Myocyte (in vitro differentiated cells): ENCODE data around the gene SEZ6. TPM values are rescaled to one million over a fixed set of nuclear protein-coding genes. Genes with fewer than 3 reads are reported as not detected.
"Not testable (repeated sequence)": the region's sequence is repeated elsewhere in the genome, so short reads cannot be mapped to it uniquely, and the experiment has no call there.

Source experiments
- DNase-seq: peaks from one replicate; pipeline ENCODE4 v3.0.0-alpha.2; 2012; ENCODE audit warnings: low read depth
- total RNA-seq: library from RNA; depleted of rRNA; stranded (reverse); fragments of >200 nt; gene quantifications from 2 replicates; pipeline ENCODE4 v1.2.3, GENCODE V29; 2014

SEZ6 gene
- total RNA-seq, 1 donor from 2014 or later: 0.16 TPM

DNA sequence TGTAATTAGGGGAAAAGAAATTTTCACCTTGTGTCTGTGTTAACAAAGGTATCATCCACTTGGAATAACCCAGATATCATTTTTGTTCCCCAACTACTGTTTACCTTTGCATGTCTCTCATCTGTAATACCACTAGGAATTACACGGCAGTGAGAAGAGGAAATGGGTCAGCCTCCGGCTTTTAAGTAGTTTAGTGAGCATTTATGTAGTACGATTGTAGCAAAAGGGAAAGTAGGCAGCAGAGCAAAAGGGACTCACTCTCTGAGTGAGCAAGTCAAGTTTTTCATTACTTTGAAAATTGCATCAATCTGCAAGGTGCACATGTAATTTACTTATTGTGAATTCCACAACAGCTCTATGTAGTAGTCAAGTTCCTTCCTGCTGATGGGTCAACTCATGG lies 65.7 kb downstream of the SEZ6 start:
- no peak for DNase-seq

DNA sequence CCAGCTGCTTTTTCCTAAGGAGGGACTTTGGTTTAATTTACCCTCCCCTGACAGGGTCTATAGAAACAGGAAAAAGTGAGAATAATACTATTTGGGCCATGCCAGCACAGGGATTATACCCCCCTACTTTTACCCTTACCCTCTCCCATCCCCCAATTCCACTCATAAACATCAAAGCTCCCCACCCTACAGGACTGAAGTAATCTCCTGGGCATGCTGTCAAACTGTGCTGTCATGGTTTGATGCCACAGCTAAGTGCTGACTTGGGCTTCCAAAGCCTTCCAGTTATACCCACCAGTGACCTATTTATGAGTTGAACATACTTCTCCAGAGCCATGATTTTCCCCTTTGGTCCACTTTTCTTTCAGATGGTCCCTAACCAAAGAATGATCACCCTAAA lies 67.3 kb downstream of the SEZ6 start:
- DNase-seq: no peak

DNA sequence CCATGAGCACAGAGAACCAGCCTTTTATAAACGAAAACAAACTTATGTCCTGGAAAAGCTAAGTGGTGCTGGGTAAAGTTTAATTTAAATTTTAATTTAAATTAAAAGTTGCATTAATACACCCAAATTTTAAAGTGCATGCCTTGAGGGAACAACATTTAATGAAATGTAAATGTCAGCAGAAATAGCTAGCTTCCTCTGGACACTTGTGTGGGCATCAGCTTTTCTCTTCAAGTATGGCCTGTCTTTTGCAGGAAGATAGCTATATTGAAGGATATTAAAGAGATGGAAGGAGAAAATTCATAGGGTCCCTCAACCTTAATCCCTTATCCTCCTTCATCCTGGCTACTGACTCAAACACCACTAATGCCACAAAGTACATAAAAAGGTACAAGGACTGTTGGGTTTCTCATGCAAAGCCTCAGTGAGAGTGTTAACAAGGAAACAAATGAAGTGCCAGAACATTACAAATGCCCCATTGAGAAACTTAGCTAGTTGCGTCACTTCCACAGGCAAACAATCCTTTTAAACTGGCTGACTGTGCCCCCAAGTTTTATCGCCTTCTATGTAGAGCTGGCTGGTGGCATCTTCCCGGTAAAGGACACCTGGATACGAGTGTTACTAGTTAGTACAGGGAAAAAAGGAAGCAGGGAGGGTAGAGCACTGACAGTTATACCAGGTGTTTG lies 68.6 kb downstream of the SEZ6 start:
- DNase-seq: no peak

DNA sequence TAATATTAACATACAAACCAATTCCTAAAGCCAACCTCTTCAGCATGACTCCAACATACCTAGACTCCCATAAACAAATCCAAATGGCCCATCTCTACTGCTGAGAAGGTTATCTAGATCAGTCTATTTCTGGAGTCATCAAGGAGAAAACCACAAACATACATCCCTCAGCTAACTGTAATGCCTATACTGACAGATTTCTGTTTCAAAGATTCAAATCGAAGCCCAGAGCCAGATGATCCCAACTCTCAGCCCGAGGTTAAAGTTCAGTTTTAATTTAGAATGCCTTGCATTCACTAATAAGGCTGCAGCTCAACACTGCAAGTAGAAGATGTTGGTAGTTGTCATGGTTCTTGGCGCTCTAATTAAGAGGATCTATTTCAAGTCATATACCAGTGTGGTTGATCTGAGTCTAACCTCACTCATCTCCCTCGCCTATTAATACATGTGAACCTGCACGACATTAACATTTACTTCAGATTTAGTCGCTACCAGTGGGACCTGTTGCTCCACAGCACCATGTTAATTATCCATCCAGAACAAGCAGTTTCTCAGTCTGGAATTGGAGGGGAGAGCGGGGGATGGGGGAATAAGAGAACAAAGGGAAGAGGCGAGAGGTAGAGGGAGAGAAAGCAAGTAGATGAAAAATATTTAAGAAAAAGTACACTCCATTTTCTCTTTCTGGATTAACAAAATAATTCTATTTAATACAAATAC lies 69.9 kb downstream of the SEZ6 start:
- DNase-seq: no peak

DNA sequence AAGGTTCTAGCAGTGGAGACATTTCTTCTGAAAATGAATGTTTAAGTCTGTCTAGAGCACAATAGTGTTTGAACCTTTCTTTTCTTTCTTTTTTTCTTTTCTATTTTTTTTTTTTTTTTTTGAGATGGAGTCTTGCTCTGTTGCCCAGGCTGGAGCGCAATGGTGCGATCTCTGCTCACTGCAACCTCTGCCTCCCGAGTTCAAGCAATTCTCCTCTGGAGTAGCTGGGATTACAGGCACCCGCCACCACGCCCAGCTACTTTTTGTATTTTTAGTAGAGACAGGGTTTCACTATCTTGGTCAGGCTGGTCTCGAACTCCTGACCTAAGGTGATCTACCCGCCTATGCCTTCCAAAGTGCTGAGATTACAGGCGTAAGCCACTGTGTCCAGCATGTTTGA lies 71.3 kb downstream of the SEZ6 start:
- DNase-seq: not testable (repeated sequence)

DNA sequence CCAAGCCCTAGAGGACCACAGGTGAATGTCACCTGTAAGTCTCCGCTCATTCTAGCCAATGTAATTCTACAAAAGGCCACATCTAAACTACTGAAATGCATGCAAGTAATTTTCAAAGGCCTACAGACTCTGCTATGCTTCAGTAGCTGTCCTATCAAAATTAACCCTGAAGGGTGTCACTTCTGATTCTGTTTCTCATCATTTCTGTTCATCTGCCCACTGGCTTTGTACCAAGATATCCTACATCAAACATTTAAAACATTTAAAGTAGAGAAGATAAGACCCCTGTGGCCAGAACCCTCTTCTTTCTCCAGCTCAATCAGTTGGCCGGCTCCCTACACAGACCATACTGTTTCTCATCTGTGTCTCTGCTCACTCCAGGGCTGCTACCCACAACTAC lies 76.0 kb downstream of the SEZ6 start:
- no peak for DNase-seq

DNA sequence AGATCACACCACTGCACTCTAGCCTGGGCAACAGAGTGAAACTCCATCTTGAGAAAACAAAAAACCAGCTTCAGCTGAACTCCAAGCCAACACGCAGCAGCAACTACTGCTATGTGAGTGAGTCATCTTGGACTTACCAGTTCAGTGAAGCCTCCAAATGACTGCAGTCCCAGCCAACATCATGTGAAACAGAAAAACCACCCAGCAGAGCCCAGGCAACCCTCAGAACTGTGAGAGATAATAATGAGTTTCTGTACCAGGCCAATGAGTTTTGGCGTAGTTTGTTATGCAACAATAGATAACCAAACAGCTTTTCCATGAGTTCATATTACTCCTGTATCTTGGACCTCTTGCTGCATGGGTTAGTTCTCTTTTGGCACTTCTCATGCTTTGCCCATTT lies 77.8 kb downstream of the SEZ6 start:
- no peak for DNase-seq

DNA sequence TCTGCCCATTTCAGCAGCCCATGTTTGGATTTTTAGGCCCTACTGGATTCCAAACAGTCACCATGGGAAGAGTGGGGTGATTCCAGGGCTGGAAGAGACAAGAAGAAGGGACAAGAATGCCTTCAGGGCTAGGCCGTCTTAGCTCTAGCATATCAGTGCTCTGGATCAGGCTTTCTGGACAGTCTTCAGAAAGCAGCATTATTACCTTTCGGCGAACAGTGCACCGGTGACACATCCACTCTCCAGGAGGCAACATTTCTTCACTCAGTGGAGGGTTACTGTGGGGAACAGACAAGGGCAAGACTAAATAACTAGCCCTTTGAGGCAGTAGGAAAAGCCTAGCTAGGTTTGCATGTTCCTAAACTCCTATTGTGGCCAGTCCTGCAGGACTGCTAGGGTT lies 79.0 kb downstream of the SEZ6 start:
- DNase-seq: no peak

DNA sequence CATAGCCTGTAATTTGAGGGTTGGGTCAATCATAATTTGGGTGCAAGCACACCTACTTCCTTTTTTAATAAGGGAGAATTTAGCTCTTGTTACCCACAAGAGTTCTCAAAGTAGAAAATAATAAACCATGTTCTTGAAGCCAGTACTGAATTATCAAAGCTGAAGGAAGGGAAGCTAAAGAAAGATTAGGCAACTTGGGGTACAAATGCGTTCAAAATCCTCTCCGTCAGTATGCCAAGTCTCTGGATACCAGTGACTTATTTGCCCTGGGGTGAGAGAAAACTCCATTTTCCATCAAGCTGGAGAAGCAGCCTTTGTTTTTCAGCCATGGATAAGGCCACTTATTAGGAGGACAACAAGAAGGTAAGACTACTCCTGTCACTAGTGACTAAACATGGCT lies 79.5 kb downstream of the SEZ6 start:
- DNase-seq: no peak

DNA sequence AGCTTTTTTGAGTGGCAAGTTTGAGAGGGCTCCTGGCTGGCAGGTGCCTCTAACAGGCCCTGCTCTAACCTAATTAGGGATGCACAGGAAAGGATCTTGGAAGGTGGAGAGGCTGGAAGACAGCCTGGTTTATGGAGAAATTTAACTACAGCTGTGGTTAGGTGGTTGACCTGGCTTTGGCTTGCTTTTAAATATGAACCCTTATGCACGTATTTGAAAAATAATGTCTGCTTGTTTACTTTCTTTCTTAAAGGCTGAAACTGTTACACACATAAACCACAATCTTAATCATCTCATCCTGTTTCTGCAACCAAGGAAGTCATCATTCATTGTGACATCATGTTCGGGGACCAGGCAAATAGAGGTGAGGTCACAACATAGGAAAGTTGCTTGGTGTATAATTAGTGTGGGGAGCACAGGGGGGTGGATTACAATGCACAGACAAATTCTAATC lies 79.9 kb downstream of the SEZ6 start:
- peak; percentile 42 for DNase-seq

DNA sequence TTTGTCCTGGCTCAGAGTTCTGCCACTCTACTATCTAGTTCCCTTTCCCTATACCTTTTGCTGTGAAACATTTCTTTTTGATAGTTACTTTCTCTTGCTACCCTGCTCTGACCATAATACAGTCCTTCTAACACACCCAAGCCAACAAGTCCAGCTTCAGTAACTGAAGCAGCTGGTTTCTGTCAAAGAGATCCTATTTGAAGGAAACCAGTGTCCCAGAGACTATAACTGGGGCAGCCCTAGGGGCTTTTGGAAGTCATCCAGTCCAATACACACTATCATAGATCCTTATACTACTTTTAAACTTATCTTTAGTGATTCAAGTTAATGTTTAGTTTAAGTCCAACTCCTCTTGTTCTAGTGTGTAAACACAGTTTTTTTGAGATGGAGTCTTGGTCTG lies 85.6 kb downstream of the SEZ6 start:
- no peak for DNase-seq

DNA sequence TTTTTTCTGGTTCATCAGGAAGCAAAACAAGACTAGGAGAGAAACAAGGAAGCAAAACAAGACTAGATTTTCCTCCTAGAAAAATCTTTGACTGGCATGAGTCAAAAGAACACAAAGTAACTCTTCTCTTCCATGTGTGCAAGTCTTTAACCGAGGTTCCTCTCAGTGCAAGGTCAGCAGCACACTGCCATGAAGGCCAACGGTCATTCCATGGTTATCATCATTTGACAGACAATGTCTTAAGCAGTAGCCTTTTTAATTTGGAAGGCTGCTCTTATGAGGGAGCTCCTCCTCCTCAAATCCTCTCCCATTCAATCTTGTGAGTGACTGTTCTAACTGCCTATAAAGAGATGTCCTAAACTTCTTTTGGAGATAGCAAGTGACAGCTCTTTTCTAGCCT lies 87.5 kb downstream of the SEZ6 start:
- DNase-seq: no peak

DNA sequence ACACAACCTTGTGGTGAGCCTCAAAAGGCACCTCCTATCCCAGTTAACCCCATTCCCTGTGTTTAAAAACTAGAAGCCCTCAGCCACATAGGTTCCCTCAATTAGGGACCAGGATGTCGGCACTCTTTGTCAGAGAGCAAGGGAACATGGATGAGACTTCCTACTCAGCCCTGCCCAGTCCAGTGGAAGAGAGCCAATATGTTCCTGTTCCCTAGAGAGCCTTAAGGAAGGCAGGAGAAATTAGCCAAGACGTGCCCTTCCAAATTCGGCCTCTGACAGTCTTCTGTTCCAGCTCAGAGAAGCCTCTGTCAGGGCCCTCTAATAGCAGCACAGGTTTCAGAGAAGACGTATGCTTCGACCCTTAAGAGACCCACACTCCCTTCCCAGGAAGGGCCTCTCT lies 88.4 kb downstream of the SEZ6 start:
- no peak for DNase-seq

DNA sequence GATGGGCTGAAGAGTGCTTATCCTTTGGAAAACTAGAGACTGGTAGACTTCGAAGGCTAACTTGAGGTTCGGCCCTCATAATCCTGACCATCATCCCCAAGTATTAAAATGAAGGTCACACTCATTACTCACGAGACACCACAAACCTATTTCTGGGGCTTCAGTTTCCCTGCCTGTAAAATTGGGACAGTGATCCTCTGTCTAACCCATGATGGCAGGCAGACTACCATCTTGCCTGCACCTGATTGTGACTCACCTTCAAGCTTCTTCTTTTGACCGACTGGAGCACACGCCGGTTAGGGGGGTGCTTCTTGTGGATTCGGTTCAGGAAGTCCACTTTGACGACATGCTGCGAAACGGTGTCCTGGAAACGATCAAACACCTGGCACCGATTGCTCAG lies 88.8 kb downstream of the SEZ6 start:
- DNase-seq: no peak

DNA sequence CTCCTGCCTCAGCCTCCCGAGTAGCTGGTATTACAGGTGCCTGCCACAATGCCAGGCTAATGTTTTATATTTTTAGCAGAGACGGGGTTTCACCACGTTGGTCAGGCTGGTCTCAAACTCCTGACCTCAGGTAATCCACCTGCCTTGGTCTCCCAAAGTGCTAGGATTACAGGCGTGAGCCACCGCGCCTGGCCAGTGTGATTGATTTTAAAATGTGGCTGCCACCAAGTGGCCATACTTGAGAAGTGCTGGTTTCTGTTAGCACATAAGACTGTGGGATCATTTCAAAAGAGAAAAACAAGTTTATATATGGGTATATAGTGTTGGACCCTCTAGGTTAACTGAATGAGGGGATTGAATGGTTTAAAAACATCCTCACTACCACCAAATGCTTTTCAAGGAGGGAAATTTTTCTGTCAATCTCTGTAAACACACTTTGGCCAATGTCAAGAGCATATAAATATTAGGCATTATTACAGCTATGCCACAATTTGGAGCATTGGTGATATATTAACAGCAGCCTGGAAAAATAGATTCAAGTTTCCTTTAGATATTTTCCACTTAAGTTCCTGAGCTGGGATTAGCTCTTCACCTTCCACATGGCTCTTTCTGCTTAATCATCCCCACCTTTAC lies 89.4 kb downstream of the SEZ6 start:
- peak; percentile 40 for DNase-seq

DNA sequence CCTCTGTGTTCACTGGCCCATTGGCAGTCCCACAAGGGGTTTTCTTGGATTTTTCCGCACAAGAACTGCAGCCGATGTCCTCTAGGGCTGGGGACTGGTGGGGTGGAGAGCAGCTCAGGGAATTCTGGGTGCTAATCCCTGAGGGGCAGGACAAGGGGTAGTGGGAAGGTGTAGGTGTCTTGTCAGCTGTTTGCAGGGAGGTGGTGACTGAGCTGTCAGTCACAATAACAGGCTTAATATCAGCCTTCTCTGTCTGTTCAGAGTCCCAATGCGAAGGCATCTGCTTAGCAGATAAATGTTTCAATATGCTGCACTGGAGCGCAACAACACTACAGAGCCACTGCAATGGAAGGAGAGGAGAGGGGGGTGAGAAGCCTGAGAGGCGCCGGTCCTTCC lies 92.9 kb downstream of the SEZ6 start:
- no peak for DNase-seq

DNA sequence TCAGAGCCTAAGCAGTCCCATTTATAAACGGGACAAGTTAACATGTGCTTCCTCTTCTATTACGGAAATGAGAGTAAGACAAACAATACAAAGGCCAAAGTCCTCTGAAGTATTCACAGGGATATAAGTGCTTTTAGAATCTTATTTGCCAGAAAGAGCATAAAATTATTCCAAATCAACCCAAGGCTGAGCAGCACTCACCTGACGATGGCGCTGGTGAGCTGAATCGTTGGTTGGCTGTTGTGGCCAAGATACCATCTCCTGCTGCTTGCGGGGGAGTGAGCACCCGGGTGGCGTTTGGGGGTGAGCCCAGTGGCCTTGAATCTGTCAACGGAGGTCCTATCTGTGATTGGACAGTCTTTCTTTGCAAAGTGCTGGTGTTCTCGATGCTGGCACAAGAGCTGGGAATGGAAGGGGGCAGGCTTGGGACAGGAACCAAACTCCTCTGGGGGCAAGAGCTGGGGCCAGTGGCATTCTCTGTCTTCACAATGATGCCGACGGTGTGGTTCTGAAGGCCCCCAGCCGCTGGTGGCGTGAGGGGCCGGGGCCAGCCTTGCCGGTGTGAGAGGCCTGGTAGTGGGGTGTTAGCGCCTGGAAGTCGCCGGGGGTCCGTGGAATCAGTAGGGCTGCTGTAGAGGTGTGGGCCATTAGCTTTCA lies 93.4 kb downstream of the SEZ6 start:
- no peak for DNase-seq

DNA sequence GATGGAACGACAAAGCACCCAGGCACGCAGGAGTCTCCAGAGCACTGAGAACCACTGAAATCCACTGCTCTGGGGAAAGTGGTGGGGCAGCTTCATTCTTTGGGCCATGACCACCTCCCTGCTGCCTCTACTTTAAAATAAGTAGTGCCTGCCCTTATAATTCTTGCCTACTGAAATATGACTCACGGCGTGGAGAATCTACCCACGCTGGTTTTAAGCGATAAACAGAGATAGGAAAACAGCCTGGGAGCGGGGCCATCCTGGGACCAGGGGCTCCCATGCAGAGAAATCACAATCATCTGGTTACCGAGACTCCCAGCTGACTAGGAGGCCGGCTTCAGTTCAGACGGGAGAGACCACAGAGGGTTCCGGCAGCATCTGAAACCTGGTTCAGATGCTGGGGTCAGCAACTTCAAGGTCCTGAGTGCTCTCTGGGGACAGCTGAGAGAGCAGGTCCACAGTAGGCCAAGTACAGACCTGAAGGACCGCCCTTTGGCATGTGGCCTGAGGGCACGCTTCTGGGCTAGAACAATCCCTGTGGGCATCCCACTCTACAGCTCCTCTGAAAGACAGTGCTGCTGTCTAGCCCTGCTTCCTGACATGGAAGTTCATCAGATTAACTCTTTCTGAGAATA lies 94.3 kb downstream of the SEZ6 start:
- no peak for DNase-seq

DNA sequence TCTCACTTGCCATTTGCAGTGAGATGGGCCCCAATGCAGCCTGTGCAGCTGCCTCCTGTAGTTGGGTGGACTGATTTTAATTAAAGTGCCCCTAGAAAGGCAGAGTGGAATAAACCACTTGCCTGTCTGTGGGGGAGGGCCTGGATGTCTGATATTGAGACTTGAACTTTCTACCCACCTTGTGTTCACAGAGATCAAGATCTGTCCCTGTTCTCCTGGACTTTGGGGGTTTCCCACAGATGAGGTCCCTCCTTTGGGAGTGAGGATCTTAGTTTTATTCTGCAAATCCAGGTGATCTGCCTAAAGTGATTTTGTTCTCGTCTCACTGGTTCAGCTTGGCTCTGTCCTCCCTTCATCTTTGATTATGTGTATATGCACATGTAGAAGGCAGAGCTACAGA lies 95.3 kb downstream of the SEZ6 start:
- no peak for DNase-seq

DNA sequence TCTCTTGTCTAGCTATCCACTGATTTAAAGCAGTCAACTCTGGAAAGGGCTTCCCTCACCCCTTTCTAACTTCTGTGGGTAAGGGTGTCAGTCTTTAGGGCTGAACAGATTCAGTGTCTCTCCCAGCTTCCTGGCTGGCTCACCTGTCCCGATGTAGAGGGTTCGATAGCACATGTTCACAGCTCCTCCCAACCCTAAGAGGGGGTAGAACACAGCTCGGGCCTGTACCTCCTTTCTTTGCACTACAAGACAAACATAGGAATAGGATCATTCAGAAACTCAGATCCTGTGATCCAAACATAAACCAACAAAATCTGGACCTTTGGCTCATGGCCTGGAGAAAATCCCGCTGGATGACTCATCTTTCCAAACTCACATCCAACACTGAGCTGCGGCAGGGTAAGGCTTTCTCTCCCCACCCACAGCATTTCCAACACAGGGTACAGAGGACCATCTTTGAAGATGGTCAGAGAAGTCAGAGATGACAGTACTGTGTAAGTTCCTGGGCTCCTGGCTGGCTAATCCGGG lies 97.1 kb downstream of the SEZ6 start:
- peak; percentile 74 for DNase-seq

DNA sequence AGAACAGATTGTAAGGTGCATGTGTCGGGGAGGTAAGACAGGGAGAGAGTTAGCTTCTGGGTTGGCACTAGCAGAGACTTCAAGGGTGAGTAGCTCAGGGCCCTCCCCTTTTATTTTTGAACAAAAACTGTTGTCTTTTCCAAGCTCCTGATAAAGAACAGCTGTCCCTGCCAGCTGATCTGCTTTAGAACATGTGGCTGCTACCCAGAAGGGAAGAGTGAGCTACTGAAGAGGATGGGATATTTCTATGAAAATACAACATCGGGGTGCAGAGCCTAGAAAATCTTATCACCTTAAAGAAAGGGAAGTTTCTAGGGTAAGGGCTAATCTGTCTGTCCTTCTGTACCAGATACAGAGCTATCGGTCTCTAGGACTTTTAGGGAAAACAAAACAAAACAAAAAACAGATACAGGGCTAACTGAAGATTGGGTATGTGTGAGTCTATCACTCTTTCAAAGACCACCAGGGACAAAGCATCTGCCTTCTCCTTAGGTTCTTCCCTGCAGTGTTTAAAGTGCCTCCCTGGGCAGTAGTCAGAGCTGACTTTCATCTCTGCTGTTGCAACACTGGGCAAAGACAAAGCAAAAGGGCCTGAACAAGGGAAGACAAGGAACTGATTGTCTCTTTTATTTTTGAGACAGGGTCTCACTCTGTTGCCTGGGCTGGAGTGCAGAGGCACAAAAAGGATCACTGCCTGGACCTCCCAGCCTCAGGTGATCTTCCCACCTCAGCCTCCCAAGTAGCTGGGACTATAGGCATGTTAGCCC lies 97.9 kb downstream of the SEZ6 start:
- DNase-seq: peak; percentile 45
